Effector memory CD4-positive, alpha-beta T cell (primary cell): ENCODE data around the gene ZNF319.

Experiments
- DNase-seq, 3 donors: peaks; one replicate each; pipeline ENCODE4 v3.0.0-alpha.2; 2020
- H3K27ac ChIP-seq: 2 replicates; pipeline ENCODE4 v1.7.0; 2013; ENCODE audit warnings: mild to moderate bottlenecking, low read length, moderate library complexity; ENCODE audit not compliant: insufficient read depth, poor library complexity, severe bottlenecking
- H3K27me3 ChIP-seq: replicated peaks from 2 replicates; pipeline ENCODE4 v1.7.0; 2013; ENCODE audit warnings: mild to moderate bottlenecking, low read length; ENCODE audit not compliant: insufficient read depth, control insufficient read depth, poor library complexity, severe bottlenecking
- H3K36me3 ChIP-seq: 2 replicates; pipeline ENCODE4 v1.7.0; 2013; ENCODE audit warnings: mild to moderate bottlenecking, low read length, moderate library complexity; ENCODE audit not compliant: control insufficient read depth, insufficient read depth
- H3K4me1 ChIP-seq: 2 replicates; pipeline ENCODE4 v1.7.0; 2013; ENCODE audit warnings: low read length, mild to moderate bottlenecking; ENCODE audit not compliant: control insufficient read depth, insufficient read depth, poor library complexity, severe bottlenecking
- H3K4me3 ChIP-seq: 2 replicates; pipeline ENCODE4 v1.7.0; 2013; ENCODE audit warnings: low read length, low read depth, mild to moderate bottlenecking; ENCODE audit not compliant: insufficient read depth, poor library complexity, severe bottlenecking
- H3K9me3 ChIP-seq: 2 replicates; pipeline ENCODE4 v1.7.0; 2013; ENCODE audit warnings: mild to moderate bottlenecking, low read length, moderate library complexity; ENCODE audit not compliant: control insufficient read depth

ZNF319 gene

GRCh38 chr16:57997176-57997527 lies 3.3 kb downstream of the ZNF319 start:
- Histone ChIP-seq H3K27ac (no peak overlapping the region), H3K36me3 (peaks cover 34% of the 10 kb centered on the region), H3K4me1 (peaks cover 74% of the 10 kb centered on the region), H3K27me3 (no peaks in the 10 kb centered on the region), H3K9me3 (no peaks in the 10 kb centered on the region), H3K4me3 (no peak overlapping the region)
- DNase-seq: no peak

- no peak overlapping the region for H3K27ac ChIP-seq
- H3K4me1 ChIP-seq: peaks cover 71% of the 10 kb centered on the region
- H3K4me3 ChIP-seq: no peak overlapping the region
- no peak for DNase-seq
- no peaks in the 10 kb centered on the region for H3K9me3 ChIP-seq
- no peaks in the 10 kb centered on the region for H3K27me3 ChIP-seq
- peaks cover 34% of the 10 kb centered on the region for H3K36me3 ChIP-seq
Measured at GRCh38 chr16:57996406-57997175, 3.9 kb downstream of the ZNF319 start.

DNA sequence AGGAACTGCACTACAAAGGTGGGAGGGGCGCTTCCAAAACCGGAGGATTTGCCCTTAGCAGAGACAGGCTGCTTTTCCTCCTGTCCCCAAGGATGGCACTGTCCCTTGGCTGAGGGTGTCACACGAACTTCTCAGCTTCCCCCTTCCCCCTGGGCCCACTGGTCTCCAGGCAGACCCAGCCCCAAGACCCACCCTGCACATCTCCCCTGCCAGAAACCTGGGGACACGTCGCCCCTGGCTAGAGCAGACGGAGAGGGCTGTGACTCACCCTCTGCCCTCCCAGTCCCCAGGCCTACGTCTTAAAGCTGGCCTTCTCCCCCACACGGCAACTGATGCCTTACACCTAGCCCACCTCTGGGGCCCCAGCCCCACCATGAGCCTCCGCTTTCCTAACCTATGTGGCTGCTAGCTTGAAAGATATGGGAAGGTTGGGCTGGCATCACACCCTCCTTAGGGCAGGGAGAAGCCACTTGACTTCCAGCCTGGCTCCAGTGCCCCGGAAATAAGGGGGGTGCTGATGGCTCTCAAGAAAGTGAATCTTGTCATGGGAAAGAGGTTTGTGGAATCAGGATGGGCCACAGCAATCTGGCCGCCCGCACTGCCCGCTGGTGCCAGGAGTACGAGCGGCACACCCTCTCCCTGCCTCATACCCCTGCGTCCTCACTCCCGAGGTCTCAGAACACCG lies 4.6 kb downstream of the ZNF319 start:
- Histone ChIP-seq H3K27ac (peak overlapping the region; percentile 58), H3K9me3 (no peaks in the 10 kb centered on the region), H3K4me1 (peaks cover 67% of the 10 kb centered on the region), H3K4me3 (no peak overlapping the region), H3K36me3 (peaks cover 34% of the 10 kb centered on the region), H3K27me3 (no peaks in the 10 kb centered on the region)
- DNase-seq: no peak

GRCh38 chr16:57994778-57995177 lies 5.7 kb downstream of the ZNF319 start:
- no peaks in the 10 kb centered on the region for H3K9me3 ChIP-seq
- DNase-seq: peak; percentile 15 to 38 (median 25)
- H3K27me3 ChIP-seq: no peaks in the 10 kb centered on the region
- H3K4me1 ChIP-seq: peaks cover 61% of the 10 kb centered on the region
- no peak overlapping the region for H3K4me3 ChIP-seq
- peak overlapping the region; percentile 58 for H3K27ac ChIP-seq
- H3K36me3 ChIP-seq: peaks cover 34% of the 10 kb centered on the region

DNA sequence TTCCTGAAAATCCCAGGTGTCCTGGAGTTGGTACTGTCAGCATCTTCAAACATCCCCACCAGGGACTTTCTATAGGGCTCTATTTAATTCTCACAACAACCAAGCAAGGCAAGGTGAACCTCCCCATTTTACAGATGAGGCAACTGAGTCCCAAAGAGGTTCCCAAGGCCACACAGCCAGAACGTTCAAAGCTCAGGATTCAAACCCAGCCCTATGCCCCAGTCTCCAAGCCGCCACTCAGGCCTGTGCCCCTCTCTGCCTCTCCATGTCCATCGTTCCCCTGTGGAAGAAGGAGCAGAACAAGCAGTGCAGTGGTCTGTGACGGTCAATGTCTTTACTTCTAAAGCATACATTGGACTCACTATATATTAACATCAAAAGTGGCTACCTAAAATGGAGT lies 6.1 kb downstream of the ZNF319 start:
- DNase-seq: no peak
- Histone ChIP-seq H3K27ac (peak overlapping the region; percentile 58), H3K9me3 (no peaks in the 10 kb centered on the region), H3K27me3 (no peaks in the 10 kb centered on the region), H3K4me3 (no peak overlapping the region), H3K4me1 (peaks cover 58% of the 10 kb centered on the region), H3K36me3 (peaks cover 34% of the 10 kb centered on the region)

- no peak for DNase-seq
- Histone ChIP-seq H3K27me3 (no peaks in the 10 kb centered on the region), H3K4me1 (peaks cover 53% of the 10 kb centered on the region), H3K36me3 (peaks cover 34% of the 10 kb centered on the region), H3K27ac (no peak overlapping the region), H3K9me3 (no peaks in the 10 kb centered on the region), H3K4me3 (no peak overlapping the region)
Measured at GRCh38 chr16:57993897-57994296, 6.6 kb downstream of the ZNF319 start.

GRCh38 chr16:57993438-57993837 lies 7.0 kb downstream of the ZNF319 start:
- no peaks in the 10 kb centered on the region for H3K27me3 ChIP-seq
- peaks cover 49% of the 10 kb centered on the region for H3K4me1 ChIP-seq
- no peaks in the 10 kb centered on the region for H3K9me3 ChIP-seq
- no peak for DNase-seq
- H3K27ac ChIP-seq: no peak overlapping the region
- no peak overlapping the region for H3K4me3 ChIP-seq
- H3K36me3 ChIP-seq: peaks cover 34% of the 10 kb centered on the region

- Histone ChIP-seq H3K4me1 (peaks cover 35% of the 10 kb centered on the region), H3K27me3 (no peaks in the 10 kb centered on the region), H3K9me3 (no peaks in the 10 kb centered on the region), H3K4me3 (no peak overlapping the region), H3K27ac (no peak overlapping the region), H3K36me3 (peaks cover 29% of the 10 kb centered on the region)
- no peak for DNase-seq
Measured at GRCh38 chr16:57992084-57992483, 8.4 kb downstream of the ZNF319 start.

GRCh38 chr16:57991551-57992059 lies 8.9 kb downstream of the ZNF319 start:
- H3K4me1 ChIP-seq: peaks cover 30% of the 10 kb centered on the region
- DNase-seq: no peak
- no peaks in the 10 kb centered on the region for H3K27me3 ChIP-seq
- H3K9me3 ChIP-seq: no peaks in the 10 kb centered on the region
- no peak overlapping the region for H3K27ac ChIP-seq
- peaks cover 25% of the 10 kb centered on the region for H3K36me3 ChIP-seq
- H3K4me3 ChIP-seq: no peak overlapping the region

DNA sequence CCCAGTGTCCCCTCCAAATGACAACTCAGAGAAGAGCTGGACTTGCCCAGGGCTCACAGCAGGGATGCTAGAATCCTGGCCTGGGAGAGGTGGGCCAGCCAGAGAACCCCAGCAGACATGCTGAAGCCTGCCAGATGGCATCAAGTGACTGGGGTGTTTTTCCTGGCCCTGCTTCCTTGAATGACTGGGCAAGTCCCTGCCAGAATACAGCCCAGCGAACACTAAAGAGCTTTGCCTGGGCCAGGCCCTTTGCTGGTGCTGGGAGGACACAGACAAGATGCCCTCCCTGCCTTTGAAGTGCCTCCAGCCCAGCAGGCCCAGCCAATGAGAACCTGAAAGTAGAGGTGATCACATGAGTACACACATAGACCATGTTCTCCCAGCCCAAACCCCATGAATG lies 11.5 kb downstream of the ZNF319 start:
- peaks cover 21% of the 10 kb centered on the region for H3K4me1 ChIP-seq
- H3K36me3 ChIP-seq: peaks cover 5% of the 10 kb centered on the region
- DNase-seq: no peak
- H3K9me3 ChIP-seq: no peaks in the 10 kb centered on the region
- H3K27ac ChIP-seq: no peak overlapping the region
- H3K27me3 ChIP-seq: no peaks in the 10 kb centered on the region
- no peak overlapping the region for H3K4me3 ChIP-seq
